KOPT-K1 (cell line): ENCODE data around the gene SCIMP.
"Not testable (repeated sequence)": the region's sequence is repeated elsewhere in the genome, so short reads cannot be mapped to it uniquely, and the experiment has no call there.

ENCODE experiments used
- H3K27ac ChIP-seq: fragments of 200-600 bp; sonication (generic); 2 replicates; pipeline ENCODE4 v1.5.1; 2016; ENCODE audit warnings: antibody characterized with exemption, mild to moderate bottlenecking, low read depth, low read length; ENCODE audit not compliant: poor library complexity, severe bottlenecking
- H3K36me3 ChIP-seq: fragments of 200-600 bp; sonication (generic); 2 replicates; pipeline ENCODE4 v1.5.1; 2017; ENCODE audit warnings: antibody characterized with exemption, mild to moderate bottlenecking, low read length, moderate library complexity; ENCODE audit not compliant: insufficient read depth
- H3K9me3 ChIP-seq: fragments of 200-600 bp; sonication (generic); 2 replicates; pipeline ENCODE4 v1.5.1; 2017; ENCODE audit warnings: antibody characterized with exemption, low read length, mild to moderate bottlenecking; ENCODE audit not compliant: insufficient read depth, poor library complexity, severe bottlenecking

SCIMP gene

DNA sequence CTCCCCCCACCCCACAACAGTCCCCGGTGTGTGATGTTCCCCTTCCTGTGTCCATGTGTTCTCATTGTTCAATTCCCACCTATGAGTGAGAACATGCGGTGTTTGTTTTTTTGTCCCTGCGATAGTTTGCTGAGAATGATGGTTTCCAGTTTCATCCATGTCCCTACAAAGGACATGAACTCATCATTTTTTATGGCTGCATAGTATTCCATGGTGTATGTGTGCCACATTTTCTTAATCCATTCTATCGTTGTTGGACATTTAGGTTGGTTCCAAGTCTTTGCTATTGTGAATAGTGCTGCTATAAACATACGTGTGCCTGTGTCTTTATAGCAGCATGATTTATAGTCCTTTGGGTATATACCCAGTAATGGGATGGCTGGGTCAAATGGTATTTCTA lies 17.1 kb downstream of the SCIMP start:
- H3K36me3 ChIP-seq = not testable (repeated sequence)

DNA sequence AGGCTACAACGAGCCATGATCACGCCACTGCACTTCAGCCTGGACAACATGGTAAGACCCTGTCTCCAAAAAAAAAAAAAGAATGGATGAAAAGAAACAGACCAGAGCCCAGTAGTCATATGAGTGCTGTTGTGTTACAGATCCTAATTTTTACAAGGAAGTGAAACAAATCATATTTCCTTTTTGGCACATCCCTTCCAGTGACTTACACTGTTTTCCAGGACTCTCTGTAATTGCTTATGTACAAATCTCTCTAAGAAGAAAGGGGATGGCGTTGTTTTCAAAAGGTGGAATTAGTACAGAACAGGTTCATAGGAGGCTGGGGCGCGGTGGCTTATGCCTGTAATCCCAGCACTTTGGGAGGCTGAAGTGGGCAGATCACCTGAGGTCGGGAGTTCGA lies 23.2 kb downstream of the SCIMP start:
- Histone ChIP-seq H3K27ac (no peak overlapping the region), H3K9me3 (no peaks in the 10 kb centered on the region), H3K36me3 (no peaks in the 10 kb centered on the region)

More for the DNA sequence above, 17.1 kb downstream of the SCIMP start:
- H3K9me3 ChIP-seq, H3K27ac ChIP-seq: not testable (repeated sequence)

DNA sequence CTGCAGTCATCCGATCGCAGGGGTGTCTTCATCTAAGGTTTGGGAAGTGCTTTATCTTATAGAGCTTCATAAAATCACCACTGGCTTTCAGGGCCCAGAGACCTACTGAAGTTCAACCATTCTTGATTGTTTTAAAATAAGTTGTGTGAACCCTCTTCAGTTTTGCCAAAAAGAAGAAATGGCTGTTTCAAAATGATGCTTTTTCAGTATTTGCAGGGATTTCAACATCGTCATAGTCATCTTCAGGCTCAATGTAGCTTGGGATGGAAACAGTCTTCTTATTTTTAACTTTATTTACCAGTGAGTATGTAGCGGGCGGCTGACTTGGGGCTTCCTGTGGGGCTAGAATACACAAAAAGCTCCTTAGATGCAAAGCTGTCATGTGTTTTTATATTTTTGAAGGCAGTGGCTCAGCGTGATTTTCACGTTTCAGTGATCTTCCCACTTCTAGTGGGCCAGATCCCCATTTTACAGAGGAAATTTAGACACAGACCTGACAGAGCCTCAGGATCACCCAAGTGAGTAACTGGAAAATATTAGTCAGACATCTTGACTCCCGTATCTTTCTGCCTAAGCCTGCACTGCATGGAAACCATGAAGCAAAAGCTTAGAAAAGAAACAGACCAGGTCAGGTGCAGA lies 23.9 kb downstream of the SCIMP start:
- Histone ChIP-seq H3K9me3 (no peaks in the 10 kb centered on the region), H3K27ac (no peak overlapping the region), H3K36me3 (no peaks in the 10 kb centered on the region)

DNA sequence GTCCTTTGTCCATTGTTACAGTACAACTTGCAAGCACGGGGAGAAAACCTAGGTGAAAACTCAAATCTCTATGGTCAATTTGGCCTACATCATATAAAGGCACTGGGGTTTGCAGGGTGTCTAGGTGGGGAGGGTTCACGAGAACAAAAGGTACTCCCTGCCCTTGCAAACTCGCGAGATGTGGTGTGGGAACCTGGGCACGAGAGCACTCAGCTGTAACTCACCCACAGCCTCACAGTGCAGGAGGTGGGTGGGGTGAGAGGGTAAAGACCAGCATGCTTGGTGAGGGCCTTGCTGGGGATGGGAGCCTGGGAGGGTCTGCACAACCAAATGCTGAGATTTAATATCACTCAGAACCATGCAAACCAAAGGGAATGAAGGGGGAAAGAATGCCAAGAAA lies 24.6 kb downstream of the SCIMP start:
- H3K27ac ChIP-seq = no peak overlapping the region
- H3K36me3 ChIP-seq = no peaks in the 10 kb centered on the region
- no peaks in the 10 kb centered on the region for H3K9me3 ChIP-seq

DNA sequence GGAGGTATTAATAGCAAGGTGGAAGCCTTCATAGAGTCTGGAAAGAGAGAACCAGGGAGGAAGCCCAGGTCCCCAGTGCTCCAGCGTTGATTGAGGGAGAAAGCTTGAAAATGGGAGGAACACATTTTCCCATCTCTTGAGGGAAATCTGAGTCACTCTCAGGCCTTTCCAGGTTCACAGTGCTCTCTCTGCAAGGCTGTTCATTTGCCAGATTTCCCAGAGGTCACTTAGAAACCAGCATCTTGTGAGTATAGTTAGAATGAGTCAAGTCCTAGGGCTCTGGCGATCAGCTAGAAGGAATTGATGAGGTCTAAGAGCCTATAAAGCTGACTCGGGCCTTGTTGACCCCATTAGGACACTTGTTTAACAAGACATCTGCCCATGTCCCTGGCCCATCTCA lies 25.3 kb downstream of the SCIMP start:
- Histone ChIP-seq H3K9me3 (no peaks in the 10 kb centered on the region), H3K36me3 (no peaks in the 10 kb centered on the region)

DNA sequence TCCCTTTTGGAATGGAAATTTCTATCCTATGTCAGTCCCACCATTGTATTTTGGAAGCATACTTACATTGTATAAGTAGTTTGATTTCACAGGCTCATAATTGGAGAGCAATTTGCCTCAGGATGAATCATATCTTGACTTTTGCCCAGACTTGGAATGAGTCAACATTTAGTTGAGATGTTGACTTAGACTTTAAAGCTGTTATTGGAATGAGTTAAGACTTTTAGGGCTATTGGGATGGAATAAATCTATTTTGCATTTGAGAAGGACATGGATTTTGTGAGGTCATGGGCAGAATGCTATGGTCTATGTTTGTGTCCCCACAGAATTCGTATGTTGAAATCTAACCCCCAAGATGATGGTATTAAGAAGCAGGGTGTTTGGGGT lies 30.8 kb downstream of the SCIMP start:
- no peaks in the 10 kb centered on the region for H3K9me3 ChIP-seq
- no peak overlapping the region for H3K27ac ChIP-seq
- H3K36me3 ChIP-seq = no peaks in the 10 kb centered on the region

More for the DNA sequence above, 25.3 kb downstream of the SCIMP start:
- no peak overlapping the region for H3K27ac ChIP-seq

DNA sequence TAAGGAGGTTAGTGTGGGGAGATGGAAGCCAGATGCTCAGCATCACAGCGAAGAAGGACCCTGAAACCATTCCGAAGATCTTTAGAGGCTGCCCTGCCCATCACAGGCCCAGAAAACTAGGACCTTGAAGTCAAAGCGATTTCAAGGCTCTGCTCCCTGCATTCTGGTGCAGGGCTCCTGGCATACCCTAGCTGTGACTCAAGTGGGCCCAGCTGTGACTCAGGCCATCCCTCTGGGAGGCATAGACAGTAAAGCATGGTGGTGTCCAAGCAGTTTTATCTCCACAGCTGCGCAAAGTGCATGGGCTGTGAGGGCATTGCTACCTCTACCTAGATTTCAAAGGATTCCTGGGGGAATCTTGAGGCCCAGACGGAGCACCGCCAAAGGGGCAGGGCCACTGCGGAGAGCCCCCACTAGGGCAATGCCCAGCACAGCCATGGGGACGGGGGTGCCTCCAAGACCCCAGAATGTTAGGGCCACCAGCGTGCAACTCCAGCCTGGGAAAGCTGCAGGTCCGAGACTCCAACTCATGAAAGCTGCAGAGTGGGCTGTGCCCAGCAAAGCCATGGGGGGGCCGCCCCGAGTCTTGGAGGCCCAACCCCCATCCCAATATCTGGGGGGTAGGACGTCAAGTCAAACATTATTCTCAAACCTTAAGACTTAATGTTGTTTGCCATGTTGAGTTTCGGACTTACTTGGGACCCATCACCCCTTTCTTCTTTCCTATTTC lies 31.3 kb downstream of the SCIMP start:
- Histone ChIP-seq H3K36me3 (no peaks in the 10 kb centered on the region), H3K9me3 (no peaks in the 10 kb centered on the region)

DNA sequence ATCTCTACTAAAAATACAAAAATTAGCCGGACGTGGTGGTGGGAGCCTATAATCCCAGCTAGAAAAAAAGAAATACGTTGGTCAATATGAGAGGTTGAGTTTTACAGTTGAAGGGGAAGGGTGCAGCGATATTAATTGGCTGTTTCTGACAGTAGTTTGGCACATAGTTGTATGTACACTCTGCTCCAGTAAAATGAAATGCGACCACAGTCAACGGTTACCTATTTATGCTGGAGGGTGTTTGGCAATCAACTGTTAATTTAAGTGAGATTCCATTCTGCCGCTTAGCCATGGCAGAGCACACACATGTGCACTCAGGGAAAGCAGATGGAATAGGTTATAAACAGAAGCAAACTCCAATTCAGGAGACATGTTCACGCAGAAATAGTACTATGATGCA lies 33.6 kb downstream of the SCIMP start:
- Histone ChIP-seq H3K36me3 (no peaks in the 10 kb centered on the region), H3K27ac (no peak overlapping the region), H3K9me3 (no peaks in the 10 kb centered on the region)

More for the DNA sequence above, 31.3 kb downstream of the SCIMP start:
- no peak overlapping the region for H3K27ac ChIP-seq

DNA sequence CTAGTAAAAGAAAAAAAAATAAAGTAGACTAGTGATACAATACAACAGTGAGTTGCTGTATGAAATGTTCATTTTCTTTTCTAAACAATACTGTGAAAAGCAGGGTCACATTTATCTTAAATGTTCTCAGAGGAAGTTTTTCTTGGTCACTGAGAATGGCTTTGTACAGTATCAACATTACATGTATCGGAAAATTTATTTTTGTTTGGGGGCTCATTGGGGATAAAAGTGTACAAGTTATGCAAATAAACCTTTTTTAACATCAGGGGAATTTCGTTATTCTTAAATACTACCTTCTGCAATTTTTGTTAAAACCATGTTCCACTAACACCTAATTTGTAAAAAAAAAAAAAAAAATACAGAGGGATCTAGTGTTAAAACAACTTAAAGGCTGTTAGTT lies 34.3 kb downstream of the SCIMP start:
- no peak overlapping the region for H3K27ac ChIP-seq
- H3K9me3 ChIP-seq = no peaks in the 10 kb centered on the region
- no peaks in the 10 kb centered on the region for H3K36me3 ChIP-seq

DNA sequence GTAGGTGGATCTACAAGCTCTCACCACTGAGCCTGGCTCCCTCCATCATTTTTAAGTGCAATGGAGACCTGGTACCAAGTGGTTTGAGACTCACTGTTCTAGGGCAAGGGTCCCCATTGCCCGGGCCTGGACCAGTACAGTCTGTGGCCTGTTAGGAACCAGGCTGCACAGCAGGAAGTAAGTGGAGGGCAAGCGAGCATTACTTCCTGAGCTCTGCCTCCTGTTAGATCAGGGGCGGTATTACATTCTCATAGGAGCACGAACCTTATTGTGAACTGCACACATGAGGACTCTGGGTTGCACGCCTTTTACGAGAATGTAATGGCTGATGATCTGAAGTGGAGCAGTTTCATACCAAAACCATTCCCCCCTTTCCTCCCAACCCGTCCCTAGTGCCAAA lies 36.2 kb downstream of the SCIMP start:
- no peak overlapping the region for H3K27ac ChIP-seq
- no peaks in the 10 kb centered on the region for H3K9me3 ChIP-seq
- H3K36me3 ChIP-seq = no peaks in the 10 kb centered on the region

DNA sequence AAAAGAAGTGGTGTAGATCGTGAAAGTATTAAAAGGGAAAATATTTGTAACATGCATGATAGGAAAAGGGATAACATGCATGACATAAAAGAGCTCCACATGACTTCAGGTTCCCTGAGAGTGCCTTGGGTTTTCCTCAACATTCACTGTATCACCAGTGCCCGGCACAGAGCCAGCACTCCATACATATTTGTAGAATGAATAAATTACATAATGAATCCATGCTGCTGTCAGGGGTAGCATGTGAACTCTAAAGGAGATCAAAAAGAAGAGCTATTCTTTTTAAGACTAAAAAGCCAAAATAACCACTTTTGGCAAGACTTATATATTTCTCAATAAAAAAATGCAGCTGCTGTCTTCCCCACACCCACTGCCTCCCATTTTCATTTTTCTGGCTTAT lies 40.3 kb downstream of the SCIMP start:
- peaks cover 11% of the 10 kb centered on the region for H3K9me3 ChIP-seq
- peaks cover 9% of the 10 kb centered on the region for H3K36me3 ChIP-seq

DNA sequence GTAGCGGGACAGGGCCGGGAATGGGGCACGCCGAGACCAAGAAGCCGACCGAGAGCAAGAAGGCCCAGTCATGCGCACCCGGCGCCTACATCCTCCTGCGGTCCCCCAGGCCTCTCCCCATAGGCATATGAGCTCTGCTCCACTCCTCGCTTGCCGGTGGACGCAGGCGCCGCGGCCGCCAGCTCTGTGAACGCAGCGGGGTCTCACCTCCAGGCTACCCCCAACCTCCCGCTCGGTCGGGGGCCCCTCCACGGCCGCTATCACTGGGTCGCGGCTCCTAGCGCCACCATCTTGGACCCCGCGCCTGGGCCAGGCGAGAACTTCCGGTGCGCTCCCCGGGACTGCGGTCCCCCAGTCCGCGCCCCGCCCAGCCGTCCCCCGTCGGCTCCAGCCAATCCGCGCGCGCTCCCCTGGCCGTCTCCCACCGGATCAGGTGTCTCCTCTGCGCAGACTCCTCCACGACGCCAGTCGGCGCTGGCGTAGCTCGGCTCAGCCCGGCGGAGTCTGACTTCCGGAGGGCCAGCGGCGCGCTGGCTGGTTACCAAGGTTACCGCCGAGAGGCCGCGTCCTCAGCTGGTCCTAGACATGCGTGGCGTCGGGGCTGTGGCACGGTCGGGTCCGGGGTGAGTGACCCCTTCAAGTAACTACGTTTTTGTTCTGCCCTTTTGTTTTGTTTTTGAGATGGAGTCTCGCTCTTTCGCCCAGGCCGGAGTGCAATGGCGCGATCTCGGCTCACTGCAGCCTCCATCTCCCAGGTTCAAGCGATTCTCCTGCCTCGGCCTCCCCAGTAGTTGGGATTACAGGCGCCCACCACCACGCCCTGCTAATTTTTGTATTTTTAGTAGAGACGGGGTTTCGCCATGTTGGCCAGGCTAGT lies 42.9 kb downstream of the SCIMP start, which contains the start of gene ZNF594:
ZNF594 (minus strand) TSS at position 328 of the 877 bp plus-strand sequence. CDS start 7,612 bp downstream, outside the sequence.
- H3K9me3 ChIP-seq = peaks cover 34% of the 10 kb centered on the region
- H3K27ac ChIP-seq = peak within 1 kb of the TSS; percentile 73
- H3K36me3 ChIP-seq = peaks cover 18% of the 10 kb centered on the region

More for the DNA sequence above, 40.3 kb downstream of the SCIMP start:
- no peak overlapping the region for H3K27ac ChIP-seq

DNA sequence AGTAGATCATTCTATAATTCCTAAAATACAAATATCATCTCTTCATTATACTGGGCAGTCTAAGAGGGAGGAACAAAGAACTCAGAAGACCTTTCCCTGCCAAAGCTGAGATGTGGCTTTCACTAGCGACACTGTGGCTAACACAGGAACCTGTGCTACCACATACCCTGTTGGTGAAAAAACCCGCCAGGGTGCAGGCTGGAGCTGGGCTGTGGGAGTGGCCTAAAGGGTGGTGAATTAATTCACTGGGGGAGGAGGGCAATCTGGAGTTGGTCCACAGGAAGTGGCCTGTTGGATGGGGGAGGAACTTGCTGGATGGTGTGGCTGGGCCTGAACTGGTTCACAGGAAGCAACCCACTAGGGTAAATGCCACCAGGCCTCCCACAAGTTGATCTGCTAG lies 50.4 kb downstream of the SCIMP start:
- Histone ChIP-seq H3K27ac (no peak overlapping the region), H3K9me3 (peaks cover 98% of the 10 kb centered on the region), H3K36me3 (peaks cover 28% of the 10 kb centered on the region)

DNA sequence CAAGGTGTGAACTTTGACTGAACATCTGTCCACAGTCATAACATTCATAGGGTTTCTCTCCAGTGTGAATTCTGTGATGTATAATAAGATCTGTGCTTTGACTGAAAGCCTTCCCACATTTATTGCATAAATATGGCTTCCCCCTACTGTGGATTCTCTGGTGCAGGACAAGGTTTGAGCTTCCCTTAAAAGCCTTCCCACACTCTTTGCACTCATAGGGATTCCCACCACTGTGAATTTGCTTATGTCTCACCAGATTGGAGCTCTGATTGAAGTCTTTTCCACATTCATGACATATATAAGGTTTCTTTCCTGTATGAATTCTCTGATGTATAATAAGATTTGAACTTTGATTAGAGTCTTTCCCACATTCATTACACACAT lies 51.3 kb downstream of the SCIMP start:
- Histone ChIP-seq H3K27ac (no peak overlapping the region), H3K9me3 (peaks cover 100% of the 10 kb centered on the region), H3K36me3 (peaks cover 25% of the 10 kb centered on the region)
